GM12891 (cell line): ENCODE data around the gene MARCHF3. TPM values are rescaled to one million over a fixed set of nuclear protein-coding genes. Genes with fewer than 3 reads are reported as not detected.

Experiments used
- DNase-seq: peaks from one replicate; pipeline ENCODE4 v3.0.0; 2011; ENCODE audit warnings: low spot score; ENCODE audit not compliant: insufficient read length
- FAIRE-seq: peaks from 2 replicates; lab custom pipeline; 2011; peaks lifted over from hg19 to GRCh38; lab: Jason Lieb, UNC
- PAX5 ChIP-seq: IDR thresholded peaks from 2 replicates; pipeline ENCODE4 v1.6.1; 2011; ENCODE audit warnings: low read length, moderate library complexity, mild to moderate bottlenecking; ENCODE audit not compliant: insufficient read depth, severe bottlenecking
- POLR2A ChIP-seq: IDR thresholded peaks from 2 replicates; pipeline ENCODE4 v1.6.1; 2011; ENCODE audit warnings: low read depth, low read length, control low read depth
- POLR2AphosphoS5 ChIP-seq: IDR thresholded peaks from 2 replicates; pipeline ENCODE4 v1.6.1; 2011; ENCODE audit warnings: low read depth, low read length, control low read depth
- POU2F2 ChIP-seq: IDR thresholded peaks from 2 replicates; pipeline ENCODE4 v1.6.1; 2011; ENCODE audit warnings: low read depth, mild to moderate bottlenecking, control low read depth, low read length, moderate library complexity
- SPI1 ChIP-seq: IDR thresholded peaks from 2 replicates; pipeline ENCODE4 v1.6.1; 2011; ENCODE audit warnings: low read depth, low read length, control low read depth
- TAF1 ChIP-seq: IDR thresholded peaks from 2 replicates; pipeline ENCODE4 v1.6.1; 2011; ENCODE audit warnings: low read depth, low read length, control low read depth
- polyA plus RNA-seq: library from polyadenylated mRNA; unstranded; fragments of >200 nt; gene quantifications from one replicate; pipeline ENCODE4 v1.2.1, GENCODE V29; 2012; ENCODE audit warnings: low read depth, missing spikeins, inconsistent platforms; ENCODE audit not compliant: missing spikeins

Gene MARCHF3, protein sequence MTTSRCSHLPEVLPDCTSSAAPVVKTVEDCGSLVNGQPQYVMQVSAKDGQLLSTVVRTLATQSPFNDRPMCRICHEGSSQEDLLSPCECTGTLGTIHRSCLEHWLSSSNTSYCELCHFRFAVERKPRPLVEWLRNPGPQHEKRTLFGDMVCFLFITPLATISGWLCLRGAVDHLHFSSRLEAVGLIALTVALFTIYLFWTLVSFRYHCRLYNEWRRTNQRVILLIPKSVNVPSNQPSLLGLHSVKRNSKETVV
- 6.4 TPM for polyA plus RNA-seq

GRCh38 chr5:127030259-127031146 lies at the start of gene MARCHF3:
Gene MARCHF3, minus strand, starts transcription at chr5:127030558. Its CDS starts 112,387 bp downstream, at chr5:126918171.
- TF ChIP-seq PAX5 (no peak), TAF1 (peak; percentile 83), POU2F2 (peak; percentile 43; the same call in 1 of the 2 replicates), POLR2AphosphoS5 (peak; percentile 90), SPI1 (no peak), POLR2A (peak; percentile 86)
- FAIRE-seq (peak; percentile 99), DNase-seq (peak; percentile 95)

DNA sequence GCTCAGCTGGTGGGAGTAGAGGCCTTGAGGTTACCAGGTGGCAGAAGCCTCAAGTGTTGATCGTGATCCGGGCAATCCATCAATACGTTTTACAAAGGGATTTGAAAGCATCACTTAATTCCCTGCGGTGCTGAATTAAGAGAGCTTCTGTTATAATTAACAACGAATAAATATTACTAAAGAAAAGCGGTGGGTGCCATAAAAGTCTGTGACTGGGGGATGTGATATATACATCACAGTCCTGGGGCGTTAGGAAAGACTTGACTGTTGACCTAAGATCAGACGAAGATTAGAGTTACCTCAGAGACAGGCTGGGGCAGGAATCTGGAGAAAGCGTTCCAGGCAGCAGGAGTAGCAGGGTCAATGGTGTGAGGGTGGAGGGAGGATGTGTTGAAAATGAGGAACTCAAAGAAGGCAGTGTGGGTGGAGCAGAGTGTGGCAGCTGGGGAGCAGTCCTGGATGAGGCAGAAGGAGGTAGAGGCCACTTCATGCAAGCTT lies 49.7 kb upstream of the MARCHF3 start:
- FAIRE-seq (no peak), DNase-seq (no peak)
- TF ChIP-seq PAX5 (no peak), SPI1 (peak; percentile 52), TAF1 (no peak), POLR2A (no peak)

- no peak for DNase-seq
- TF ChIP-seq POU2F2: no peak
- no peak for TF ChIP-seq POLR2A
- no peak for TF ChIP-seq SPI1
- no peak for TF ChIP-seq TAF1
- TF ChIP-seq PAX5: no peak
- TF ChIP-seq POLR2AphosphoS5: no peak
- no peak for FAIRE-seq
These were observed 47.0 kb upstream of the MARCHF3 start for GRCh38 chr5:127077366-127077765.

DNA sequence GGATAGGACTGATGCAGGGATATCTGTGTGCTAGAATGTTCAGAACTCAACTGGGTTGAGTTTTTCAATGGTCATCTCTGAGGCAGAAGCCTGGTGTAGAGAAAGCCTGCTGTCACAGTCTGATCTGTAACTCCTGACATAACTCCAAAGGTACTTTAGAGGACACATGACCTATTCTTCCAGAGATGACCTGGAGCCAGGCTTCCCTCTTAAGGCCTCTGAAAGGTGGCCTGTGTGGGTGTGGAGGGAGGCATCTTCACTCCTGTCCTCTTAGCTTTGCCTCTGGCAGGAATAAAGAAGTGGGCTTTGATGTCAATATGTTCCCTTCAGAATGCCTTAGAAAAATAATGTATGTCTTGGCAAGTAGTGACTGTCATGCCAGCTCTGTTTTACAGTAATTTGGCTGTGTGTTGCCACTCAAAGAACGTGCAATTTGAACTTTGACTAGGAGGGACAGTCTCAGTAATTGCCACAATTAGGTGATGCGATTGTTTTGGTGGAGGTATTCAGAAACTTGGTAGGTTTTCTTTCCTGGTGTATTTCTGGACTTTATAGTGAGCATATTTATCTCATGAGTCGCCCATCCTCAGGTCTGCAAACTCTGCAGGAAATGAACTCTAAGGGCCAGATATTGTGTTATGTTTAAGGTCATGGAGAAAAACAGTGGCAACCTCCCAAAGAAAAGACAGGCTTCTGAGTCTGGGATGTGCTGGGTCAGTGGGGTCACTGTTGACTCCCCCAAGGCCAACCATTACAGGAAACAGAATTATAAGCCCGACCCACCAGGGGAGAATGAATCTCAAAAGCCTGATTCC lies 46.2 kb upstream of the MARCHF3 start:
- no peak for TF ChIP-seq TAF1
- no peak for TF ChIP-seq SPI1
- TF ChIP-seq POU2F2: no peak
- no peak for TF ChIP-seq PAX5
- no peak for TF ChIP-seq POLR2AphosphoS5
- no peak for TF ChIP-seq POLR2A
- DNase-seq: no peak
- FAIRE-seq: no peak

DNA sequence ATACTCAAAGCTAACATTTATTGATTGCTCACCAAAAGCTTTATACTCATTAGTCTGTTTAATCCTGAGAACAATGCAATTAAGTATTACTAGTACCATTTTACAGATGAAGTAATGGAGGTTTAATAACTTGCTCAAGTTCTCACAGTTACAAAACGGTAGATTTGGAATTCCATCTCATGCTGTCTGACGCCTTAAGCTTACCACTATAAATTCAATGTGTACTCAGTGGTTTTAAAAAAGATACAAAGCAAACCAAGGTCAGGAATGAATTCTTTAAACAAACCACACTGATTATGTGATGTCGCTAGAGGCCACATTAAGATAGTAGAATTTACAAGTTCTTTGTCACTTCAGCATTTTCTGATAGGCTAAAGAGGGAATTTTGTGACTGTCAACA lies 44.1 kb upstream of the MARCHF3 start:
- TF ChIP-seq TAF1: no peak
- TF ChIP-seq POLR2A: no peak
- TF ChIP-seq SPI1: no peak
- TF ChIP-seq POU2F2: no peak
- TF ChIP-seq POLR2AphosphoS5: no peak
- TF ChIP-seq PAX5: no peak
- FAIRE-seq (peak; percentile 13), DNase-seq (no peak)

- DNase-seq: peak; percentile 78
- peak; percentile 85 for FAIRE-seq
- no peak for TF ChIP-seq POU2F2
- peak; percentile 63; the same call in 1 of the 2 replicates for TF ChIP-seq POLR2A
- peak; percentile 66; the same call in 1 of the 2 replicates for TF ChIP-seq POLR2AphosphoS5
- TF ChIP-seq SPI1: peak; percentile 75
- TF ChIP-seq TAF1: no peak
- no peak for TF ChIP-seq PAX5
These were observed 42.8 kb upstream of the MARCHF3 start, which contains the start of gene C5orf63 for GRCh38 chr5:127072861-127073846. Gene C5orf63, minus strand, starts transcription at chr5:127073502. Its CDS starts 14,507 bp downstream, at chr5:127058995.

DNA sequence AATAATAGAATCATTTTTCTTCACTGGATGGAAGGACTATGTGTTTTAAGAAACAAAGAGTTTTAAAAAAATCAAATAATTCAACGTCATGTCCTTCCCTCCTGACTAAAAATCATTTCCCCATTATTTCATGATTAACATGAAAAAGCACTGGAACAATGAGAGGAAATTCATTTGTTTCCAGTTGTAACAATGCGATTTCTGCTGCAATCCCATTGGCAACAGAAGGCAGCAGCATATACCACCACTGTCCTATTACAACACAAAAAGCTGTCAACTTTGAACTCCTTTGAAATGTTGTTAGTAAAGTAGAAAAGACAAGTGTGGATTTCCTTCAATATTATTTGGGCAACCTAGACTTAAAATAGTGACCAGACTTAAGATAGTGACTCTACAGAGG lies 39.9 kb upstream of the MARCHF3 start:
- TF ChIP-seq SPI1: no peak
- no peak for TF ChIP-seq TAF1
- TF ChIP-seq POLR2AphosphoS5: no peak
- FAIRE-seq: no peak
- no peak for DNase-seq
